ENCODE data around the gene YIPF2.
"Not testable (repeated sequence)": the region's sequence is repeated elsewhere in the genome, so short reads cannot be mapped to it uniquely, and the experiment has no call there.

- not testable (repeated sequence) for TF ChIP-seq POLR2AphosphoS5 (IDR thresholded peaks at IDR 0.05; ENCODE audit: low read depth, low read length); POLR2A (IDR thresholded peaks at IDR 0.05; ENCODE audit: low read depth, low read length); SPI1 (IDR thresholded peaks at IDR 0.05; ENCODE audit: low read depth, low read length); PAX5 (IDR thresholded peaks at IDR 0.05; ENCODE audit: insufficient read depth, low read length, severe bottlenecking)
These were observed 50.8 kb downstream of the YIPF2 start for GRCh38 chr19:10877608-10878007.
